SH-SY5Y (cell line): Measurements from ENCODE around the gene ANOS1.

Experiments
- GATA2 ChIP-seq: IDR thresholded peaks from 2 replicates; pipeline ENCODE4 v1.6.1; 2011; ENCODE audit warnings: mild to moderate bottlenecking, low read depth, low read length
- GATA3 ChIP-seq: IDR thresholded peaks from 2 replicates; pipeline ENCODE4 v1.6.1; 2011; ENCODE audit warnings: low read depth, mild to moderate bottlenecking, low read length, moderate library complexity

The ANOS1 gene

GRCh38 chrX:8673201-8673600 is 58.7 kb downstream of the ANOS1 start:
- TF ChIP-seq GATA2: no peak
- TF ChIP-seq GATA3: no peak

GRCh38 chrX:8672176-8672575 is 59.8 kb downstream of the ANOS1 start:
- TF ChIP-seq GATA3: no peak

- TF ChIP-seq GATA3 (no peak), GATA2 (no peak)
Measured at GRCh38 chrX:8668813-8669212, 63.1 kb downstream of the ANOS1 start.

- TF ChIP-seq GATA2 (no peak), GATA3 (no peak)
Measured at GRCh38 chrX:8663325-8663724, 68.6 kb downstream of the ANOS1 start.

GRCh38 chrX:8657883-8658282 is 74.1 kb downstream of the ANOS1 start:
- TF ChIP-seq GATA3: no peak
- TF ChIP-seq GATA2: no peak

GRCh38 chrX:8653956-8654355 is 78.0 kb downstream of the ANOS1 start:
- TF ChIP-seq GATA2 (no peak), GATA3 (no peak)

GRCh38 chrX:8649969-8650368 is 82.0 kb downstream of the ANOS1 start:
- TF ChIP-seq GATA3 (no peak), GATA2 (no peak)

GRCh38 chrX:8647176-8647575 is 84.8 kb downstream of the ANOS1 start:
- TF ChIP-seq GATA2: no peak
- TF ChIP-seq GATA3: no peak

GRCh38 chrX:8639949-8640475 is 91.9 kb downstream of the ANOS1 start:
- TF ChIP-seq GATA2 (no peak), GATA3 (no peak)

GRCh38 chrX:8636497-8636896 is 95.4 kb downstream of the ANOS1 start:
- TF ChIP-seq GATA3: no peak
- TF ChIP-seq GATA2: no peak

- TF ChIP-seq GATA2 (no peak), GATA3 (no peak)
Measured at GRCh38 chrX:8635812-8636211, 96.1 kb downstream of the ANOS1 start.

GRCh38 chrX:8632924-8633323 is 99.0 kb downstream of the ANOS1 start:
- no peak for TF ChIP-seq GATA2
- TF ChIP-seq GATA3: no peak

GRCh38 chrX:8629871-8630270 is 102.1 kb downstream of the ANOS1 start:
- no peak for TF ChIP-seq GATA3
- TF ChIP-seq GATA2: no peak

- TF ChIP-seq GATA3 (no peak), GATA2 (no peak)
Measured at GRCh38 chrX:8627796-8628195, 104.1 kb downstream of the ANOS1 start.

- TF ChIP-seq GATA3: no peak
- no peak for TF ChIP-seq GATA2
Measured at GRCh38 chrX:8607326-8607725, 124.6 kb downstream of the ANOS1 start.

GRCh38 chrX:8604131-8604530 is 127.8 kb downstream of the ANOS1 start:
- TF ChIP-seq GATA2: no peak
- no peak for TF ChIP-seq GATA3

- TF ChIP-seq GATA3 (no peak), GATA2 (no peak)
Measured at GRCh38 chrX:8591501-8591900, 140.4 kb downstream of the ANOS1 start.
